HL-60/S4 treated with retinoic acid at 250 ng/mL for 4 days and 3 days (cell line): ENCODE data around the gene TRIM38.
"Not testable (repeated sequence)": the region's sequence is repeated elsewhere in the genome, so short reads cannot be mapped to it uniquely, and the experiment has no call there.

Experiments used
- in situ Hi-C: fragments of 300-500 bp; cut with MboI; formaldehyde crosslinking; loops from 2 replicates; pipeline ENCODE4 v1.7.0; 2022; ENCODE audit warnings: low sequenced_read_pairs

The TRIM38 gene

GRCh38 chr6:25968769-25969168 is 6.2 kb downstream of the TRIM38 start:
- in situ Hi-C loops: no loop called here

GRCh38 chr6:25971187-25971821 is 8.7 kb downstream of the TRIM38 start:
- in situ Hi-C loops: no loop called here

- in situ Hi-C loops: no loop called here
Observed at GRCh38 chr6:25972128-25972527, 9.5 kb downstream of the TRIM38 start.

- in situ Hi-C loops: no loop called here
Observed at GRCh38 chr6:25972902-25973301, 10.3 kb downstream of the TRIM38 start.

- in situ Hi-C loops: no loop called here
Observed at GRCh38 chr6:25973923-25974555, 11.4 kb downstream of the TRIM38 start.

GRCh38 chr6:25975923-25976560 is 13.4 kb downstream of the TRIM38 start:
- in situ Hi-C loops: no loop called here

GRCh38 chr6:25980935-25981334 is 18.3 kb downstream of the TRIM38 start:
- in situ Hi-C loops: no loop called here

GRCh38 chr6:25981568-25982263 is 19.1 kb downstream of the TRIM38 start:
- in situ Hi-C loops: no loop called here

GRCh38 chr6:25984265-25984664 is 21.7 kb downstream of the TRIM38 start:
- in situ Hi-C loops: no loop called here

GRCh38 chr6:25987845-25988244 is 25.2 kb downstream of the TRIM38 start:
- in situ Hi-C loops: no loop called here

GRCh38 chr6:25990172-25990873 is 27.7 kb downstream of the TRIM38 start:
- in situ Hi-C loops: no loop called here

GRCh38 chr6:25991785-25992412 is 29.3 kb downstream of the TRIM38 start:
- in situ Hi-C loops: no loop called here

GRCh38 chr6:25992413-25993340 is 30.1 kb downstream of the TRIM38 start:
- in situ Hi-C loops: no loop called here

- in situ Hi-C loops: not testable (repeated sequence)
Observed at GRCh38 chr6:25993341-25993684, 30.7 kb downstream of the TRIM38 start.

GRCh38 chr6:25995507-25995906 is 32.9 kb downstream of the TRIM38 start:
- in situ Hi-C loops: no loop called here

- in situ Hi-C loops: no loop called here
Observed at GRCh38 chr6:25997921-25998320, 35.3 kb downstream of the TRIM38 start.

GRCh38 chr6:25998379-25998778 is 35.8 kb downstream of the TRIM38 start:
- in situ Hi-C loops: no loop called here

- in situ Hi-C loops: not testable (repeated sequence)
Observed at GRCh38 chr6:25999225-25999624, 36.6 kb downstream of the TRIM38 start.

- in situ Hi-C loops: no loop called here
Observed at GRCh38 chr6:26000366-26001144, 38.0 kb downstream of the TRIM38 start.
